Astrocyte (in vitro differentiated cells and primary cell): ENCODE results near the gene TMEM179. TPM values are rescaled to one million over a fixed set of nuclear protein-coding genes. Genes with fewer than 3 reads are reported as not detected.

Experiments used
- DNase-seq: peaks from one replicate; pipeline ENCODE4 v3.0.0-alpha.2; 2010; ENCODE audit warnings: low read depth
- FAIRE-seq: peaks from 2 replicates; lab custom pipeline; 2011; peaks lifted over from hg19 to GRCh38; lab: Jason Lieb, UNC
- H2AFZ ChIP-seq: 2 replicates; pipeline ENCODE4 v1.6.0; 2012; ENCODE audit warnings: low read depth, low read length, inconsistent platforms
- H3K27ac ChIP-seq: 2 replicates; pipeline ENCODE4 v1.5.1; 2011; ENCODE audit warnings: low read depth, low read length, inconsistent platforms
- H3K27me3 ChIP-seq: 2 replicates; pipeline ENCODE4 v1.6.0; 2011; ENCODE audit warnings: low read length, inconsistent platforms; ENCODE audit not compliant: insufficient read depth
- H3K36me3 ChIP-seq: 2 replicates; pipeline ENCODE4 v1.5.1; 2011; ENCODE audit warnings: low read length, inconsistent platforms; ENCODE audit not compliant: insufficient read depth
- H3K4me1 ChIP-seq: 2 replicates; pipeline ENCODE4 v1.5.1; 2011; ENCODE audit warnings: low read length, inconsistent platforms; ENCODE audit not compliant: insufficient read depth
- H3K4me2 ChIP-seq: 2 replicates; pipeline ENCODE4 v1.6.0; 2012; ENCODE audit warnings: low read length, inconsistent platforms
- H3K4me3 ChIP-seq: 2 replicates; pipeline ENCODE4 v1.5.1; 2011; ENCODE audit warnings: low read depth, mild to moderate bottlenecking, low read length, inconsistent platforms; ENCODE audit not compliant: insufficient read depth
- H3K79me2 ChIP-seq: 2 replicates; pipeline ENCODE4 v1.6.0; 2012; ENCODE audit warnings: mild to moderate bottlenecking, low read length, inconsistent platforms; ENCODE audit not compliant: insufficient read depth
- H3K9ac ChIP-seq: 2 replicates; pipeline ENCODE4 v1.6.0; 2012; ENCODE audit warnings: mild to moderate bottlenecking, low read length, inconsistent platforms
- H3K9me3 ChIP-seq: 2 replicates; pipeline ENCODE4 v1.5.1; 2012; ENCODE audit warnings: low read depth, mild to moderate bottlenecking, low read length, inconsistent platforms; ENCODE audit not compliant: insufficient read depth
- H4K20me1 ChIP-seq: 2 replicates; pipeline ENCODE4 v1.6.0; 2012; ENCODE audit warnings: low read length, inconsistent platforms; ENCODE audit not compliant: insufficient read depth
- H3K27ac Mint-ChIP-seq: one replicate; pipeline ENCODE4 v1.8.0; 2021; ENCODE audit warnings: mild to moderate bottlenecking, mixed read lengths; ENCODE audit not compliant: unreplicated experiment
- H3K27me3 Mint-ChIP-seq: one replicate; pipeline ENCODE4 v1.8.0; 2021; ENCODE audit warnings: low read depth, mixed read lengths; ENCODE audit not compliant: unreplicated experiment
- H3K36me3 Mint-ChIP-seq: one replicate; pipeline ENCODE4 v1.8.0; 2021; ENCODE audit warnings: low read depth, mixed read lengths; ENCODE audit not compliant: unreplicated experiment
- H3K4me1 Mint-ChIP-seq: one replicate; pipeline ENCODE4 v1.8.0; 2021; ENCODE audit warnings: low read depth, mixed read lengths; ENCODE audit not compliant: unreplicated experiment
- H3K4me3 Mint-ChIP-seq: one replicate; pipeline ENCODE4 v1.8.0; 2021; ENCODE audit warnings: mild to moderate bottlenecking, moderate library complexity, mixed read lengths; ENCODE audit not compliant: unreplicated experiment
- H3K9me3 Mint-ChIP-seq: one replicate; pipeline ENCODE4 v1.8.0; 2021; ENCODE audit warnings: mild to moderate bottlenecking, mixed read lengths; ENCODE audit not compliant: unreplicated experiment
- CTCF ChIP-seq: IDR thresholded peaks from 2 replicates; pipeline ENCODE4 v1.5.1; 2011; ENCODE audit warnings: low read depth, mild to moderate bottlenecking, inconsistent platforms, low read length, moderate library complexity; ENCODE audit not compliant: insufficient read depth
- EZH2 ChIP-seq: IDR thresholded peaks from 2 replicates; pipeline ENCODE4 v1.6.1; 2012; ENCODE audit warnings: mild to moderate bottlenecking, low read length, inconsistent platforms; ENCODE audit not compliant: insufficient read depth
- total RNA-seq: library from RNA; stranded (reverse); gene quantifications from 2 replicates; pipeline ENCODE4 v1.2.1, GENCODE V29; 2021

Gene TMEM179
- total RNA-seq, 1 donor from 2014 or later, result 0.82 TPM

GRCh38 chr14:104569435-104569834 is 35.1 kb downstream of the TMEM179 start:
- Histone ChIP-seq H3K27ac (no peak overlapping the region), H3K4me3 (no peak overlapping the region), H3K9ac (no peak overlapping the region), H2AFZ (no peak overlapping the region), H3K4me1 (no peaks in the 10 kb centered on the region), H3K4me2 (no peak overlapping the region), H3K36me3 (no peaks in the 10 kb centered on the region), H3K79me2 (no peaks in the 10 kb centered on the region), H4K20me1 (no peaks in the 10 kb centered on the region), H3K9me3 (no peaks in the 10 kb centered on the region), H3K27me3 (no peaks in the 10 kb centered on the region)
- DNase-seq, result no peak
- no peaks in the 10 kb centered on the region for H3K36me3 Mint-ChIP-seq
- H3K4me3 Mint-ChIP-seq, result no peak overlapping the region
- TF ChIP-seq EZH2, result no peak
- no peak for TF ChIP-seq CTCF
- FAIRE-seq, result no peak
- H3K9me3 Mint-ChIP-seq, result no peaks in the 10 kb centered on the region
- peaks cover 49% of the 10 kb centered on the region for H3K27me3 Mint-ChIP-seq
- no peaks in the 10 kb centered on the region for H3K4me1 Mint-ChIP-seq
- no peak overlapping the region for H3K27ac Mint-ChIP-seq

GRCh38 chr14:104568620-104569019 is 36.0 kb downstream of the TMEM179 start:
- no peaks in the 10 kb centered on the region for H3K79me2 ChIP-seq
- H3K4me2 ChIP-seq, result no peak overlapping the region
- no peaks in the 10 kb centered on the region for H3K36me3 ChIP-seq
- H3K27me3 Mint-ChIP-seq, result peaks cover 43% of the 10 kb centered on the region
- H3K36me3 Mint-ChIP-seq, result no peaks in the 10 kb centered on the region
- H3K9ac ChIP-seq, result no peak overlapping the region
- no peak overlapping the region for H2AFZ ChIP-seq
- no peaks in the 10 kb centered on the region for H3K4me1 Mint-ChIP-seq
- DNase-seq (no peak), FAIRE-seq (no peak)
- no peaks in the 10 kb centered on the region for H3K9me3 ChIP-seq
- TF ChIP-seq CTCF (no peak), EZH2 (no peak)
- no peak overlapping the region for H3K4me3 Mint-ChIP-seq
- H3K27me3 ChIP-seq, result no peaks in the 10 kb centered on the region
- H4K20me1 ChIP-seq, result no peaks in the 10 kb centered on the region
- no peak overlapping the region for H3K27ac Mint-ChIP-seq
- H3K4me3 ChIP-seq, result no peak overlapping the region
- H3K27ac ChIP-seq, result no peak overlapping the region
- no peaks in the 10 kb centered on the region for H3K4me1 ChIP-seq
- no peaks in the 10 kb centered on the region for H3K9me3 Mint-ChIP-seq

GRCh38 chr14:104567957-104568225 is 36.7 kb downstream of the TMEM179 start:
- Mint-ChIP-seq H3K27me3 (peaks cover 41% of the 10 kb centered on the region), H3K4me1 (no peaks in the 10 kb centered on the region), H3K9me3 (no peaks in the 10 kb centered on the region), H3K27ac (no peak overlapping the region), H3K36me3 (no peaks in the 10 kb centered on the region), H3K4me3 (no peak overlapping the region)
- no peaks in the 10 kb centered on the region for H4K20me1 ChIP-seq
- no peak overlapping the region for H2AFZ ChIP-seq
- H3K79me2 ChIP-seq, result no peaks in the 10 kb centered on the region
- DNase-seq (no peak), FAIRE-seq (no peak)
- no peaks in the 10 kb centered on the region for H3K36me3 ChIP-seq
- H3K4me2 ChIP-seq, result no peak overlapping the region
- H3K27me3 ChIP-seq, result no peaks in the 10 kb centered on the region
- no peak overlapping the region for H3K9ac ChIP-seq
- no peaks in the 10 kb centered on the region for H3K9me3 ChIP-seq
- no peak overlapping the region for H3K27ac ChIP-seq
- no peaks in the 10 kb centered on the region for H3K4me1 ChIP-seq
- no peak overlapping the region for H3K4me3 ChIP-seq
- TF ChIP-seq CTCF (no peak), EZH2 (no peak)
